Neural progenitor cell (in vitro differentiated cells): ENCODE measurements around the gene TOM1.

Experiments used
- CTCF ChIP-seq: fragments of 200-600 bp; sonication (generic); IDR thresholded peaks from 2 replicates; pipeline ENCODE4 v1.5.1; 2017; ENCODE audit warnings: antibody characterized with exemption, mild to moderate bottlenecking
- EZH2phosphoT487 ChIP-seq: fragments of 200-600 bp; sonication (generic); IDR thresholded peaks from 2 replicates; pipeline ENCODE4 v1.6.1; 2017; ENCODE audit warnings: antibody characterized with exemption

GRCh38 chr22:35344956-35345690 is 45.4 kb downstream of the TOM1 start:
- TF ChIP-seq CTCF (no peak), EZH2phosphoT487 (no peak)
